ENCODE data around the gene C11orf16.
"Not testable (repeated sequence)": the region's sequence is repeated elsewhere in the genome, so short reads cannot be mapped to it uniquely, and the experiment has no call there.

The C11orf16 gene

GRCh38 chr11:8937159-8937558 lies 4.4 kb upstream of the C11orf16 start:
- DNase-seq (ENCODE audit: low spot score): no peak

GRCh38 chr11:8935789-8936188 lies 3.0 kb upstream of the C11orf16 start:
- not testable (repeated sequence) for DNase-seq (ENCODE audit: low spot score)

- no peak for DNase-seq (ENCODE audit: low spot score)
These were observed 2.2 kb upstream of the C11orf16 start for GRCh38 chr11:8934742-8935488.

- DNase-seq (ENCODE audit: low spot score): no peak
These were observed 1.2 kb upstream of the C11orf16 start for GRCh38 chr11:8933931-8934330.

- DNase-seq (ENCODE audit: low spot score): no peak
These were observed 2.1 kb downstream of the C11orf16 start for GRCh38 chr11:8930456-8931175.

- no peak for DNase-seq (ENCODE audit: low spot score)
These were observed 3.6 kb downstream of the C11orf16 start for GRCh38 chr11:8928981-8929615.

GRCh38 chr11:8928205-8928604 lies 4.5 kb downstream of the C11orf16 start:
- no peak for DNase-seq (ENCODE audit: low spot score)

GRCh38 chr11:8927233-8927632 lies 5.5 kb downstream of the C11orf16 start:
- DNase-seq (ENCODE audit: low spot score): no peak

- DNase-seq (ENCODE audit: low spot score): no peak
These were observed 6.5 kb downstream of the C11orf16 start for GRCh38 chr11:8926236-8926635.

GRCh38 chr11:8925711-8926110 lies 7.0 kb downstream of the C11orf16 start:
- DNase-seq (ENCODE audit: low spot score): no peak

- DNase-seq (ENCODE audit: low spot score): no peak
These were observed 10.1 kb downstream of the C11orf16 start for GRCh38 chr11:8922691-8923090.

- DNase-seq (ENCODE audit: low spot score): no peak
These were observed 15.5 kb downstream of the C11orf16 start for GRCh38 chr11:8917157-8917825.

GRCh38 chr11:8914661-8915018 lies 18.1 kb downstream of the C11orf16 start:
- no peak for DNase-seq (ENCODE audit: low spot score)

GRCh38 chr11:8913961-8914660 lies 18.6 kb downstream of the C11orf16 start:
- peak; percentile 55 for DNase-seq (ENCODE audit: low spot score)

- DNase-seq (ENCODE audit: low spot score): peak; percentile 97
These were observed 21.5 kb downstream of the C11orf16 start, which contains the start of gene AKIP1 for GRCh38 chr11:8911029-8911823. Gene AKIP1, plus strand, starts transcription at chr11:8911189. Its CDS starts 261 bp downstream, at chr11:8911450.

- no peak for DNase-seq (ENCODE audit: low spot score)
These were observed 22.1 kb downstream of the C11orf16 start for GRCh38 chr11:8910649-8911026.

- no peak for DNase-seq (ENCODE audit: low spot score)
These were observed 24.6 kb downstream of the C11orf16 start for GRCh38 chr11:8908099-8908498.

GRCh38 chr11:8907116-8907515 lies 25.6 kb downstream of the C11orf16 start:
- DNase-seq (ENCODE audit: low spot score): no peak

GRCh38 chr11:8905528-8906165 lies 27.1 kb downstream of the C11orf16 start:
- DNase-seq (ENCODE audit: low spot score): no peak

- DNase-seq (ENCODE audit: low spot score): no peak
These were observed 33.5 kb downstream of the C11orf16 start for GRCh38 chr11:8899119-8899753.

All from Ammon's horn (tissue), 1 donor.